ENCODE results near the gene CIZ1.
"Not testable (repeated sequence)": the region's sequence is repeated elsewhere in the genome, so short reads cannot be mapped to it uniquely, and the experiment has no call there.

Gene CIZ1

DNA sequence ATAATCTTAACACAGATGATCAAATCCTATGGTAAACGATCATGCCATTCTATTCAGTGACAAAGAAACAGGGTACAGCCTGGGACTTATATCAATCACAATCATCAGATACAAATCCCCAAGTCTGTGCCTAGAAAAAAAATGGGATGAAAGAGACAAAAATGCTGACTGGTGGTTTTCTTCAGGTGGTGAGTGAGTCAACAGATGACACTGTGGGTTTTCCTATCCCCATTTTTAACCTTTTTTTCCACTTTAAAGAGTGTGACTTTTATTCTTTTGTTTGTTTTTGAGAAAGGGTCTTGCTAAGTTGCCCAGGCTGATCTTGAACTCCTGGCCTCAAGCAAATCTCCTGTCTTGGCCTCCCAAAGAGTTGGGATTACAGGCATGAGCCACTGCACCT is 3.2 kb downstream of the CIZ1 start:
- DNase-seq, result no peak

DNA sequence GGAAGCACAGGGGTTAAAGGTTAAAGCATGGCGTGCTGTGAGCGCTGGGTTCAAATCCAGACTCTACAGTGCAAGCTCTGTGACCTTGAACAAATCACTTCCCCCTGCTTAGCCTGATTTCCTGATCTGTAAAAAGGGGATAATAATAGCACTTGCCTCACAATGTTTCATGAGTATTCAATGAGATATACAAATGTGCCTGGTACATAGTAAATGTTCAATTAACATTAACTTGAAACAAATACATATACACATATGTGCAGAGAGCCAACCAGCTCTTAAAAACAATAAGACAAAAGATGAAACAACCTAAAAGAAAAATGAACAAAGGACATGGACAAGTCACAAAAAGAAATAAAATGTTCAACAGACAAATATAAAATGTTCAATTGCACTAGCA is 4.0 kb downstream of the CIZ1 start:
- no peak for DNase-seq

DNA sequence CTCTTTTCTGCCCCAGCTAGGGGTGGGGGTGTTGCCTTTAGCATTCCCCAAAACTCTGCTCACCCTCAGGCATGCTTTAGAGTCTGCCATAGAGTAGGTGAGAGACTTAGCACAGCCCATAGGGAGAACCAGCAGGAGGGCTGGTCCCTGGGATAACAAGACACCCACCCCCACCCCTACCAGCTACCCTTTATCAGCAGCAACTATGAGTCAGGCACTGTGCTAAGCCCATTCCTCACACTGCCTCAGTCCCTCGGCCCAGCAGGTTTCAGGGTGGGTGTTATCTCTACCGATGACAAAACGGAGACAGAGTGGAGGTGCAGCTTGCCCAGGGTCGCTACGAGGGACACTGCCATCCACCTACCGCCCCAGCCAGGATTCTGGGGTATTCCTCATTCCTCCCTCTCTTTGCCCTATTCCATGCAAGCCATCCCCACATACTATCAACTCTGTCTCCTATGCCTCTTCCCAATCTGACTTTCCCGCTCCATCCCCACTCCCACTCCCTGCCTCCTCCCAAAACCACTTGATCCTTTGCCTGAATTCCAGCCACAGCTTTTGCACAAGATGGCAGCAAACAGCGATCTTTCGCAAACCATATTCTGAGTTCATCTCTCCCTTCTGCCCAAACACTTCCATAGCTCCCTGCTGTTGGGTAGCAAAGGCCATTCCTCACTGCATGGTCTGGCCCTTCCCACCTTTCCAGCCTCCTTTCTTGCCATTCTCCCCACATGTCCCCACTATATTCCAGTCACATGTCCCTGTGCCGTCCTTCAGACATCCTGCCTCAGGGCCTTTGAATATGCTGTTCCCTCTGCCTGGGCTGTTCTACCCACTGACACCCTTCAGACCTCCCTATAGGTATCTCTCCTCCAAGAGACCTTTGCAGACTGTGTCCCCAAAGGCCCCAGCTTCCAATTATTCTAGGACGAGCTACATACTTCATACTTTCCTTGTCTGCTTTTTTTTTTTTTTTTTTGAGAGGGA is 5.1 kb downstream of the CIZ1 start:
- DNase-seq, result no peak

DNA sequence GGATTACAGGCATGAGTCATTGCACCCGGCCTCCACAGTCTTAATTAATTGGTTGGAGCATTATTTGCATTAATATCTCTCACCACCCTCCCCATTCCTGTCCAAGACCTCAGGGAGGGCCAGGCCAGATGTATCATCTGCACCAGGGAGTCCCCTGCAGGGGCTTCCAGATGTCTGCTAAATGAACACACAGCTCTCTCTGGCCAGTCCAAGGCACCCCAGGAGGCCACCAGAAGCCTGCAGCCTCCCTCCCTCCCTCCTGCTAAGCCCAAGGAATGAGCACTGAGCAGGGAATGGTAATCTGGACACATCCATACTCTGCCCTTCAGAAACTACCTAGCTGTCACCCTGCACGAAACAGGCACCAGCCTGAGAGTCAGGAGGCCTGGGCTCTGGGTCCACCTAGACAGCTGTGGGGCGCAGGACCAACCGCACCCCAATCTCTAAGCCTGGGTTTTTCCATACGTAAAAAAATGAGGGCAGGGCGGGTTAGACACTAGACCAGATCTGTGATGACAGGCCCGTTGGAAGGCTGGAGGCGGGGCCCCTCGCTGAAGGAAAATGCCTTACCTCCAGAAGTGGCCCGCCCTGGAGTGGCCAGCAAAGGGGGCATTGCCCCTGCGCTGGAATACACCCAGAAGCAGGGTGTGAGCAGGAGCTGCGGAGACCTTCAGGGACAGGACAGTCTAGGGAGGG is 8.3 kb downstream of the CIZ1 start:
- no peak for DNase-seq

DNA sequence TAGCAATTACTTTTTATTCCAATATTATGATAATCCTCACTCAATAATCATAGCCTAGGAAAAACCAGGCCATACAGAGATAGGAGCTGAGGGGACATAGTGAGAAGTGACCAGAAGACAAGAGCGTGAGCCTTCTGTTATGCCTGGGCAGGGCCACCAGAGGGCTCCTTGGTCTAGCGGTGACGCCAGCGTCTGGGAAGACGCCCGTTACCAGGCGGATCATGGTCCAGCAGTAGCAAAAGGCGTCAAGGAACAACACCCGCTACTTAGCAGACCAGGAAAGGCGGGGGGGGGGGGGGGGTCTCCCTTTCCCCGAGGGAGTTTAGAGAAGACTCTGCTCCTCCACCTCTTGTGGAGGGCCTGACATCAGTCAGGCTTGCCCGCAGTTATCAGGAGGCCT is 9.9 kb downstream of the CIZ1 start:
- DNase-seq, result not testable (repeated sequence)

DNA sequence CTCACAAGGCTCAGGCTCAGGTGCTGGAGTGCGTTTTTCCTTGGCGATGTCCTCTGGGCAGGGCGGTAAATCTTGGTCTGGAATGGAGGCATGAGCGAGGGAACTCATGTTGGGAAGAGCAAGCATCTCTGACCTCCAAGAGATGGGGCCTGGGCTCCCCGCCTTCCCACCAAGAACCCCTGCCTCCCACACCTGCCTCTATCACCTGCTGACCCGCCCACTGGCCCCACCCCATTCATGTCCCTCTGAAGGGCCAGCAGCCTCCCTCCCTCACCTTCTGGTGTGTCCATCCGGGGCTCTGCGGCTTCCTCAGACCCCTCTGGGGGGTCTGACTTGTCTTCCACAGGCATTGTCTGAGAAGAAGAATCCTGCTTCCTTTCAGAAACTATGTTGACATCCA is 10.9 kb downstream of the CIZ1 start:
- no peak for DNase-seq

DNA sequence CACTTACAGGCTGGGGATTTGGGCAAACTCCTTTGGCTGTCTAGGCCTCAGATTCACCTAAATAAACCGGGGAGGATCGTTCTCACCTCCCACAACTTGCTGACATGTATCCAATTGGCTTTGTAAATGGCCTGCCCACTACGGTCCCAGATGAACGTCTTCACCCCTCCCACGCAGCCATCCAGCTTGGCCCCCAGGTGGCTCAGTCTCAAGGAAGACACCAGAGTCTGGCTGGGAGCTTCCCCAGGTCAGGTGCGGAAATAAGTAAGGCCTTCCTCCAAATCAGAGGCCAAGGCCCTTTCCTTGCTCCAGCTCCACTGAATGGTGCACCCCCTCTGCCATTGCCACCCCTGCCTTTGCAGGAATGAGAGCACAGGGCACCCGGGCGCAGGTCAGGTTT is 11.4 kb downstream of the CIZ1 start:
- DNase-seq, result no peak

DNA sequence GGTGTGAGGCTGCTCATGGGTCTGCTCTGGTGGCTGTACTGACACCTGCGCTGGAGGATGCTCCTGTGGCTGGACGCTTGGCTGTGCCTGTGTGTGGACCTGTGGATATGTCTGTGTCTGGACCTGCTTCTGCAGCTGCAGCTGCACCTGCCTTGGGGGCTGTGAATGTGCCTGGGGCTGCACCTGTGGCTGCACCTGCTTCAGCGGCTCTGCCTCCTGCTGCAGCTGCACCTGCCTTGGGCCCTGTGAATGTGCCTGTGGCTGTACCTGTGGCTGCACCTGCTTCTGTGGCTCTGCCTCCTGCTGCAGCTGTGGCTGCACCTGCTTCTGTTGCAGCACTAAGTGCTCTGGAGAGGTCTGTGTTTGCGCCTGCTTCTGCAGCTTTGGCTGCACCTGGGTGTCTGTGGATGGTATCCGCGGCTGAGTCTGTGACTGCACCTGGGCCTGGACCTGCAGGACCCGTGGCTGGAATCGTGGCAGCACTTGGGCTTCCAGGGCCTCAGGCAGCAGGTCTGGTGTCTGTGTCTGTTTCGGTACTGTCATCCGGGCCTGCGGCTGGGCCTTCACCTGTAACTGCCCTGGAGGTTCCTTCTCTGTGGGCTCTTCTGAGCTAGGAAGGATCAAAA is 12.5 kb downstream of the CIZ1 start:
- no peak for DNase-seq

DNA sequence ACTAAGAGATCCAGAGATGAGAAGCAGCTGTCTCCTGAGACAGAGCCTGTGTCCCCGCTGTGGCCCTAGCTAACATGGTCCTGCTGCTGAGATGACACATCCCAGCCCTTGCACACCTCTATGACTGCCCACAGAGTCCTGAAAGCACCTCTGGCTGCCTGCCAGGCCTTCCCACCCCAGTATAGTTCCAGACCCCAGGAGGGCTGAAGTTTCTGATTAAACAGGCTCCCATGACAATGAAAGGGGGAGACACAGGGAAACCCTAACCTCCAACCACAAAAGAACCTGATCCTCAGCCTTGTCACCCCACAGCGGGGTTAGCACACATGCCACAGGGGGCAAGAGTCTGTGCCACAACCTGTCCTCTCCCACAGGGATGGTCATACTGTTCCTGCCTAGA is 15.6 kb downstream of the CIZ1 start:
- no peak for DNase-seq

DNA sequence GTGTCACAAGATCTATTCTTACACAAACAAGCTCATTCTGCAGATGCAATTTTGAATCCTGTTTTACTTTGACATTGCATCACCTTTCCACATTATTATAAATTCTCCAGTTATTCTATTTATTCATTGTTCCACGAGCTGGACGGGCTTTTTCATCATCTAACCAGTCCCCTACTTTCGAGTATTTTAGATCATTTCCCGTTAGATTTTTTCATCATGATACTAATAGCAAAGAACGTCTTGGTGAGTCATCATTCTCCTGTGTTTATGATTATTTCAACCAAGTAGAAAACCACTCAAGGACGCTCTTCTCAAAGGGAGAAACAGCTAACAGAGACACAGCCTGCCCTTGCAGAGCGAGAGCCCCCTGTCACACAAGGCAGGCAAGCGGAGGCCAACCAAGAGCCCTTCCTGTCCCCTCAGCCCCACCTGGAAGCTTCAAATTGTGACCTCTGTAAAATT is 16.2 kb downstream of the CIZ1 start:
- no peak for DNase-seq

DNA sequence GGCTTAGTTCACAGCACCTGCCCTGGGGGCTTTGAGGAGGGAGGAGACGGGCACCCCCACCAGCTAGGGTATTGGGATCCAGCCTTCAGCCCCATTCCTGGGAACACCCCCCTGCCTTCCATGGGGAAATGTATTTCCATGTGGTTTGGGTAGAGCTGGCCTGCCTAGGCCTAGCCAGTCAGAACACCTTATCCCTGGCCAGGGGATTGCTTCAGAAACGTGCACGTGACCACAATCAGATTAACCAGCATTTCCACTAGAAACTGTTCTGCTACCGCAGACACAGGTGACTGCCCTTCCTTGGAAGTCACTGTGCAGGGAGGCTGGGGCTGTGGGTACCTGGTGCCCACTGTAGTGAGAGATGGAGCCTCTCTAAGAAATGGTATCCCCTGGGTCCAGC is 17.3 kb downstream of the CIZ1 start:
- no peak for DNase-seq

DNA sequence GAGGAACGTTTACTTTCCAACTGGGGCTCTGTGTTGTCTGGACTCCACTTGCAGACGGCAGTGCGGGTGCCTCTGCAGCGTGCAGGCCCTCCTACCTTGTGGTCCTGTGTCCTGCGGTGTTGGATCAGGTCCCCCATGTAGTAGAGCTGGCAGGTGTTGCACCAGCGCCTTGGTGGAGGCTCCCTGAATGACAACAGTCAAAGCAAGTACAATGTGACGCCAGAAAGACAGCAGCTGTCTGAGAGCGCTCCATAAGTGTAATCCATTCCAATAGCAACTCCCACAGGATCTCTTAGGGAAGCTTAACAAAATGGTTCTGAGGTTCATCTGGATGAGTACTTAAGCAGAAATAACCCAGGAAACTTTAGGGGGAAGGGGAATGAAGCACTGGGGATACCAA is 21.4 kb downstream of the CIZ1 start:
- DNase-seq, result no peak

DNA sequence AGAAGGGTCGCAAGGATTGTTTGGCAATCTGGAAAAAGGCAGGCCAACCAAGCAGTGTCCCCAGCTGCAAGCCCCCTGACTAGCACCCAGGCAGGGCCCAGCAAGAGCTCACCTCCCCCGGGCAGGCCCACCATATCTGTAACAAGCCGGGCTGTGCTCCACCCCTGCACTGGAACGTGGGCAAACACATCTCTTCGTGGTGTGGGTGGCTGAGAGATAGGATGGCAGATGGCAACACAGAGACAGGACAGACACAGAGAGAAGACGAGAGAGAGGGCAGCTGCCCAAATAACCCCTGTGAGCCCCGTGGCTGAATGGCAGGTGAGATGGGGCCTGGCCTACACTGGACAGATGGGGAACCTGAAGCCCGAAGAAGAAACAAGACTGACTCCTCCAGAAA is 21.9 kb downstream of the CIZ1 start:
- no peak for DNase-seq

DNA sequence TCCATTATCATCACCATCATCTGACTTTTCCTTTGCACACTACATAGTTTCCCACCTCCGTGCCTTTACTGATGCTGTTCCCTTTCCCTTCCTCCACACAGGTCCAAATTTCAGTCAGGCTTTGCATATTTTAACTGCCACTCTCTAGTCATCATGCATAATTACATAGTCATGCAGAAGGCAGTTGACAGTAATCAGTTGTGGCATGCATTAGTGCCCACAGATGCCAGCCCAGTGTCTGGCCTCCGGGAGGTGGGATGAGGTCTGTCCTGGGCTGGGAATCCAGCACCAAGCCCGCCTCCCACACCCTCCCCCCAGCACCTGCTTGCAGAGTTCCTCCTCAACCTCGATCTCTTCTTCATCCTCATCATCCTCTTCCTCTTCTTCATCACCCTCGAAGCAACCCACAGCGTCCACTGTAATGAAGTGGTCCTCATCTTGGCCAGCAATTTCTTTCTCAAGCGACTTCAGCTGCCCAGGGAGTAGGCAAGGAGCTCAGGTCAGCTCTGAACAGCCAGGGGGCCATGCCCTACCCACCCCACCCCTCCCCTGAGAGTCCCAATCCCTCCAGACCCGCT is 22.6 kb downstream of the CIZ1 start:
- DNase-seq, result no peak

DNA sequence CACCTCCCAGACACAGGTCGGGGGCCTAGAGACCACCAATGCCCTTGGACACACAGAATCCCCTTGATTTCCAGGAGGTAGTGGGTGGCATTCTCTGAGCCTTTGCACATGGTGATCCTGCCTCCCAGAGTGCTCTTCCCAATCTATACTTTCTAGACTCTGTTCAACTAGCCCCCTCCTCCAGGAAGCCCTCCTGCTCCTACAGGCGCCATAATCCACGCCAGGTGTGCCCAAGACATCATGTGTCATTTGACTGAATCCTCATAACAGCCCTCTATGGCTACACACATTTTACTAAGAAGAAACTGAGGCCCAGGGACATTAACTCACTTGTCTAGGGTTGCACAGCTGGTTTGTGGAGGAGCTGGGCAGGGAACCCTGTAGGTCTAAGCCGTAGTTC is 24.2 kb downstream of the CIZ1 start:
- DNase-seq, result no peak

DNA sequence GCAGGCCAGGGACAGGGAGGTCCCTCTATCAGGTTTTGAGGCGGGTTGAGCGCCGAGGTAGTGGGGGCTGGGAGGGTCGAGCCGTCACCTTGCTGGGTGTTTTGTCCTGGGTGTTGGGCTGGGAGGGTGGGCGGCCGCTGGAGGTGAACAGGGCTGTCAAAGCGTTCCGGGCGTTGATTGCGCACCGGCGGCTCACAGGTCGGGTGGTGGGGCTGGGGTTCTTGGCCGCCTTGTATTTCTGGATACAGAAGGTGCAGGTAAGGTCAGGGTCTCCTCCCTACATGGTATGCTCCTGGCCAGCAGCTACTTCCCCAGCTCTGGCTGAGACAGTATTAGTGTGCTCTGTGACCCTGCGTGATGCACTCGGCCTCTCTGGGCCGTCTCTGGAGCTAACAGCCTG is 25.2 kb downstream of the CIZ1 start:
- DNase-seq, result no peak

DNA sequence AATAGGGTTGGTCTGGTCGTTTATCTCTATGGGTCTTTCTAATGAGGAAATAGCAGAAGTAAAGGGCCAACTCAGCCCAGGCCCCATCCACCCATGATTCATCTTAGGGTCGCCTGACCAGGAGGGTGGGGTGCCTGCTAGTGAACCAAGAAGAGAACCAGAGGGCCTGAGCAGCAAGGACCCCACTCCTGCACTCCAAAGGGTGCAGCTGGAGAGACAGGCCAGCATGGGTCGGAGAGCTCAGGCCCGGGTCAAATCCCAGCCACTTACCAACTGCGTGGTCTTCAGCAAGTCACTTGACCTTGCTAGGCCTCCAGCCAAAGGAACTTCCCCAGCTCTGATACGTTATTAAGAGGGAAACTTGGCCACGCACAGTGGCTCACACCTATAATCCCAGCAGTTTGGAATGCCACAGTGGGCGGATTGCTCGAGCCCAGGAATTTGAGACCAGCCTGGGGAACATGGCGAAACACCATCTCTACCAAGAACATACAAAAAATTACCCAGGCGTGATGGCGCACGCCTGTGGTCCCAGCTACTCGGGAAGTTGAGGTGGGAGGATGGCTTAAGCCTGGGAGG is 27.0 kb downstream of the CIZ1 start:
- no peak for DNase-seq

DNA sequence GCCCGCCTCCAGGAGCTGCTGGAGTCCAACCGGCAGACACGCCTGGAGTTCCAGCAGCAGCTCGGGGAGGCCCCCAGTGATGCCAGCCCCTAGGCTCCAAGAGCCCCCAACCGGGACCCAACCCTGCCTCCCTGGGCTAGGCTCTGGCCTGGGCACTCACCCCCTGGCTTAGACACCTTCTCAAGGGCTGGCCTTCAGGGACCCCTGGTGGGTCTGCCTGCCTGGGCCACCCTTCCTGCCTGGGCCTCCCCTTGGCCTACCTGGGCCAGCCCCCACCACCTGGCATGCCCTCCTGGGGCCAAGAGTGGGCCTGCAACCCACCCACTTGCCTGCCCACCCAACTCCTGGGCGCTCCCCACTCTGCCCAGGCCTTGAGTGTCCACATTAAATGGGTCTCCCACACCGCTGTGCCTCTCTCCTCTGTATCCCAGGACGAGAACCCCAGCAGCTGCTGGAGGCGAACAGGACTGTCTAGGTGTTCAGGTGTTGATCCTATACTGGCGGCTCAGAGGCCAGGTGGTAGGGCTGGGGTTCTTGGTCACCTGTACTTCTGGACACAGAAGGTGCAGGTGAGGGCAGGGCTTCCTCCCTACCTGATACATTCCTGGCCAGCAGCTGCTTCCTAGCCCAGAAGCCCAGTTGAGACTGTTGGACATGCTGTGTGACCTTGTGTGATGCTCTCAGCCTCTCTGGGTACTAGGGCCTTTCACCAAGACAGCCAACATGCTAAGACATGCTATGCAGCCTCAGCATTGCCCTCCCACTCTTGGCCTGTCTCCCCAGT is 27.7 kb downstream of the CIZ1 start:
- no peak for DNase-seq

DNA sequence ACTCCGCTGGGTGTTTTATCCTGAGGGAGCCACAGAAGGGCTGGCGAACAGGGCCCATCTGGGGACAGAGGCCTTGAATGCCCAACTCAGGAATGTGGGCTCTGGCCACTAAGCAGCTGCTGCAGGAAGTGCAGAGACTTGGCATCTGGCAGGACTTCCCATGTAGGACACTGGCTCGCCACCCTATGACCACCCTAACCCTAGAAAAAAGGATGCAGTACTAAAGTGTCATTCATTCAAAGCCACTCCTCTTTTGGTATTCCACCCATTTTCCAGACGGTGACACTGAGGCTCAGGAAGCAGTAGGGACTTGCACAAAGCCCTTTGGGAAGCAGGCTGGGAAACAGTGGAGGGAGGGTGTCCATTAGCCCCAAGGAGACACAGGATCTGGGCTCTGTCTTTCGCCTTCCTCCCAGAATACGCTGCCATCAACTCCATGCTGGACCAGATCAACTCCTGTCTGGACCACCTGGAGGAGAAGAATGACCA is 28.3 kb downstream of the CIZ1 start:
- no peak for DNase-seq

DNA sequence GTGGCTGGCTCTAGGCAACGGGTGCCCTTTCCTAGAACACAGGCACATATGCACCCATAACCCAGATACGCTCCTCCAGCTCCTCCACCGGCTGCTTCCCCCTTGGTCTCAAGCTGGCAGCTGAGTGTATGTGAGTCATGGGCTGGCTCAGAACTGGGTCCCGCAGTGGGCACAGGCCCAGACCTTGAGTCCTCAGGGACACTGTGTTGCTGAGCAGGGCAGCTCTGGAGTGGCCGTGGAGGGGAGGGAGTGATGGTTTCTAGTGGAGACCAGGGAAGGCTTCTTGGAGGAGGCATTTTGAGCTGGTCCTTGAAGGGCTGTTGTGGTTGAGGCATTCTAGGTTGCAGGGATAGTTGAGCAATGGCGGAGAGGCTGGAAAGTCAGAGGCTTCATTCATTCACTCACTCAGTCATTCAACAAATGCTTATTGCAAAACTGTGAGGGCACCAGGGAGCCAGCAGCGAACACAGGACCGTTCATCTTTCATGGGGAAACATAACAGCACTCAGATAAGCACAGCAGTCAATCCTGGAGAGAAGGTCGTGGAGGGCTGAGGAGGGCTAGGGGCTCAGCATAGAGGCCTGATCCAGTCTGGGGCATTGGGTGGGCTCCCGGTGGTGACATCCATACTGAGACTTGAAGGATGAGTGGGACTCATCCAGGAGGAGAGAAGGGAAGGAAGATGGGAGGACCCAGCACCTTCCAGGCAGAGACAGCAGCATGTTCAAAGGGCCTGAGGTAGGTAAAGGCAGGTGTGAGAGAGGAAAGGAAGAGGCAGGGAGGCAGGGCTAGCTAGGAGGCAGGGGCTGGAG is 29.0 kb downstream of the CIZ1 start:
- DNase-seq, result no peak

Data from stimulated activated CD4-positive, alpha-beta T cell treated with anti-CD3 and anti-CD28 coated beads, Interleukin-12 subunit alpha, Interleukin-12 subunit beta, amount 100 ng/mL, for 4 hours (primary cell).